Activated naive CD4-positive, alpha-beta T cell treated with anti-CD3 and anti-CD28 coated beads for 36 hours (primary cell): ENCODE measurements around the gene RNF152. TPM values are rescaled to one million over a fixed set of nuclear protein-coding genes. Genes with fewer than 3 reads are reported as not detected.

ENCODE experiments used
- CTCF ChIA-PET: fragments of 350-600 bp; sonication (Branson Sonifier 250); formaldehyde crosslinking; loops from one replicate; lab custom pipeline; 2021; ENCODE audit warnings: antibody characterized with exemption; lab: Charles Lee
- DNase-seq: peaks from one replicate; pipeline ENCODE4 v3.0.0-alpha.2; 2020
- H3K27ac Mint-ChIP-seq: one replicate; pipeline ENCODE4 v1.8.0; 2021; ENCODE audit warnings: mild to moderate bottlenecking, mixed read lengths
- H3K27me3 Mint-ChIP-seq: one replicate; pipeline ENCODE4 v1.8.0; 2021; ENCODE audit warnings: low read depth, mixed read lengths
- H3K36me3 Mint-ChIP-seq: one replicate; pipeline ENCODE4 v1.8.0; 2021; ENCODE audit warnings: low read depth, mixed read lengths
- H3K4me1 Mint-ChIP-seq: one replicate; pipeline ENCODE4 v1.8.0; 2021; ENCODE audit warnings: low read depth, mixed read lengths
- H3K4me3 Mint-ChIP-seq: one replicate; pipeline ENCODE4 v1.8.0; 2021; ENCODE audit warnings: mild to moderate bottlenecking, moderate library complexity, mixed read lengths
- H3K9me3 Mint-ChIP-seq: one replicate; pipeline ENCODE4 v1.8.0; 2021; ENCODE audit warnings: mixed read lengths
- intact Hi-C: fragments of 100-400 bp; cut with micrococcal nuclease; formaldehyde crosslinking; loops from one replicate; pipeline ENCODE4 v1.15.1; 2023
- total RNA-seq, 2 experiments: library from RNA; stranded (reverse); gene quantifications; one replicate each; pipeline ENCODE4 v1.2.3, GENCODE V29; 2021

The RNF152 gene
- total RNA-seq, 2 experiments from 2014 or later, result 0.10 to 0.17 TPM

DNA sequence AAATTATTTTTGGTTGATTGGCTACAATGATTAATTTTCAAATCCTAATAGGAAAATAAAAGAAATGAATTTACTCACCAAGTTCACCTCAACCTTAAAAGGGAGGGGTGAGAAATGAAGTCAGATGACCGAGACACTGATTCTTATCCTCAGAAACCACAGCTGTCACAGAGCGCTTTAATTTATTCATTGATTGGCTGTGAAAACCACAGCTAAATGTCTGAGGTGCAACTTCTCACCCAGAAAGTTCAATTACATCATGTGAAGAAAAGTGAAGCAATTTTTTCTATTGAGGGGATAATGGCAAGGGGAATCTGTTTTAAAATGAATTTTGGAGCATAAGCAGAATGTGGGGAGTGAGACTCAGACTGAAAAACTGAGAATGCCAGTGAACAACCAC is 128.4 kb downstream of the RNF152 start:
- H3K9me3 Mint-ChIP-seq, result peaks cover 4% of the 10 kb centered on the region
- CTCF ChIA-PET, result no interaction called here
- H3K27me3 Mint-ChIP-seq, result peaks cover 9% of the 10 kb centered on the region
- DNase-seq, result no peak
- H3K4me3 Mint-ChIP-seq, result no peak overlapping the region
- no peak overlapping the region for H3K27ac Mint-ChIP-seq
- H3K4me1 Mint-ChIP-seq, result peaks cover 12% of the 10 kb centered on the region
- intact Hi-C loops, result loop anchor here (5.0 kb wide), 1 partner anchor 128 kb away; the partner anchor contains the start of gene RNF152
- no peaks in the 10 kb centered on the region for H3K36me3 Mint-ChIP-seq

GRCh38 chr18:61761875-61762274 is 130.9 kb downstream of the RNF152 start:
- intact Hi-C loops, result loop anchor here (5.0 kb wide), 1 partner anchor 130 kb away; the partner anchor contains the start of gene RNF152
- CTCF ChIA-PET, result no interaction called here
- no peak for DNase-seq

More at GRCh38 chr18:61761875-61762274, 130.9 kb downstream of the RNF152 start:
- H3K9me3 Mint-ChIP-seq, result peaks cover 4% of the 10 kb centered on the region
- H3K27ac Mint-ChIP-seq, result no peak overlapping the region
- no peaks in the 10 kb centered on the region for H3K36me3 Mint-ChIP-seq
- H3K27me3 Mint-ChIP-seq, result peaks cover 7% of the 10 kb centered on the region
- H3K4me1 Mint-ChIP-seq, result peaks cover 12% of the 10 kb centered on the region
- H3K4me3 Mint-ChIP-seq, result no peak overlapping the region
